Stimulated activated CD4-positive, alpha-beta T cell treated with anti-CD3 and anti-CD28 coated beads, Interleukin-15, amount 100 ng/mL, for 48 hours (primary cell): ENCODE results near the gene PRSS27.
A peak's percentile ranks its signal among the peaks of the same experiment; 100 is the strongest.

Experiments used
- DNase-seq, 2 donors: peaks; one replicate each; pipeline ENCODE4 v3.0.0-alpha.2; 2020; ENCODE audit warnings: low read depth in 2 of 2

Gene PRSS27

GRCh38 chr16:2720064-2720457 lies at the start of gene PRSS27:
Gene PRSS27 (minus strand): TSS chr16:2720224. CDS start chr16:2720160, 64 bp downstream.
- no peak for DNase-seq

GRCh38 chr16:2769675-2770056 lies 49.6 kb upstream of the PRSS27 start:
- no peak for DNase-seq

GRCh38 chr16:2769100-2769529 lies 49.1 kb upstream of the PRSS27 start:
- DNase-seq: no peak

GRCh38 chr16:2768403-2769089 lies 48.5 kb upstream of the PRSS27 start:
- DNase-seq: no peak

GRCh38 chr16:2767891-2768290 lies 47.9 kb upstream of the PRSS27 start:
- DNase-seq: no peak

GRCh38 chr16:2767140-2767731 lies 47.2 kb upstream of the PRSS27 start:
- DNase-seq: no peak

- DNase-seq: no peak
Measured at GRCh38 chr16:2766430-2767139, 46.6 kb upstream of the PRSS27 start.

GRCh38 chr16:2765462-2766404 lies 45.7 kb upstream of the PRSS27 start:
- no peak for DNase-seq

- no peak for DNase-seq
Measured at GRCh38 chr16:2764718-2765117, 44.7 kb upstream of the PRSS27 start.

- no peak for DNase-seq
Measured at GRCh38 chr16:2763173-2763572, 43.1 kb upstream of the PRSS27 start.

- DNase-seq: no peak
Measured at GRCh38 chr16:2762711-2763110, 42.7 kb upstream of the PRSS27 start.

GRCh38 chr16:2761886-2762583 lies 42.0 kb upstream of the PRSS27 start:
- no peak for DNase-seq

GRCh38 chr16:2761472-2761871 lies 41.4 kb upstream of the PRSS27 start:
- DNase-seq: no peak

GRCh38 chr16:2757344-2757743 lies 37.3 kb upstream of the PRSS27 start:
- DNase-seq: no peak

GRCh38 chr16:2756288-2757015 lies 36.4 kb upstream of the PRSS27 start:
- DNase-seq: no peak

GRCh38 chr16:2755158-2755557 lies 35.1 kb upstream of the PRSS27 start:
- DNase-seq: no peak

- no peak for DNase-seq
Measured at GRCh38 chr16:2753733-2754020, 33.7 kb upstream of the PRSS27 start.

GRCh38 chr16:2752850-2753732 lies 33.1 kb upstream of the PRSS27 start:
- peak; percentile 55 to 64 for DNase-seq

- DNase-seq: peak; percentile 90 to 92
Measured at GRCh38 chr16:2752035-2752849, 32.2 kb upstream of the PRSS27 start, which contains the start of gene SRRM2. Gene SRRM2 (plus strand): TSS chr16:2752638. CDS start chr16:2756365, 3,727 bp downstream.
